Activated CD4-positive, alpha-beta T cell treated with anti-CD3 and anti-CD28 coated beads, Interleukin-2, amount 50 U/mL, for 24 hours (primary cell): Measurements from ENCODE around the gene HPN.
A peak's percentile ranks its signal among the peaks of the same experiment; 100 is the strongest.
"Not testable (repeated sequence)": the region's sequence is repeated elsewhere in the genome, so short reads cannot be mapped to it uniquely, and the experiment has no call there.

Source experiments
- DNase-seq, 2 donors: peaks; one replicate each; pipeline ENCODE4 v3.0.0-alpha.2; 2020; ENCODE audit warnings: low read depth in 1 of 2, low spot score in 1 of 2

HPN gene

DNA sequence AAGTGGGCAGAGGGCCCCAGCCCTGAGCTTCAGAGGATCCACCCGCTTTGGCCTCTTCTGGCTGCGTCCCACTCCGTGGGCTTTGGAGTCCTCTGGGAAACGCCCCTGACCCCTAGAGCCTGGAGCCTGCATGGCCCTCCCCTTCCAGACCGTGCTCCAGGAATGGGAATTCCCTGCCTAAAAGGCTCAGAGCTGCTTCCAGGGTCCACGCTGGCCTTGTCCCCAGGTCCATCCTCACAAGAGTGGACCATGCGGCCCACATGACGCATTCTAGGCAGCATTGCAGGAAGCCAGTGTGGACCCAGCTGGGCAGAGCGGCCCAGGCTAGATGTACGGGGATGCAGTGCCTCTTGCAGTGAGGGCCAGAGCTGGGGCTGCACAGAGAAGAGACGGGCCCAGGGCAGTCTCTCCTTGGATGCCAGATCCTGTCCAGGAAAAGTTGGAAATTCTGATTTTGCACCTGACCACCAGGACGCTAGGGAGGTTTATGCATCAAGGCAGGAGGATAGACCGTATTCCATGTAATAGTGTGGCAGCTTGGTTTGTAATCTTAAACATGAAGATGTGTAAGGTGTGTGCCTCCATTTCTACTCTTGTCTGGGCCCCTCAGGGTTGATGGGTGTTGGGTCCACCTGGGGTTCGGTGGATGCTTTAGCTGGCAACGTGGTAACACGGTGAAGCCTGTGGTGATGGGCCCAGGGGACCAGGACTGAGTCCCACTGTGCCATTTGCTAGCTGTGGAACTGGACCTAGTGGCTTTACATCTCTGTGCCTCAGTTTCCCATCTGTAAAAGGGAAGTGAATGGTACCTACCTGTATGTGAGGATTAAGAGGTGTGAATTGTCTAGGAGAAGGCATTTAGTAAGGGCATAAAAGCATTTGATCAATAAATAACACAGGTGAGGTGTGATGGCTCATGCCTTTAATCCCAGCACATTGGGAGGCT lies 59.3 kb downstream of the HPN start:
- DNase-seq = no peak

DNA sequence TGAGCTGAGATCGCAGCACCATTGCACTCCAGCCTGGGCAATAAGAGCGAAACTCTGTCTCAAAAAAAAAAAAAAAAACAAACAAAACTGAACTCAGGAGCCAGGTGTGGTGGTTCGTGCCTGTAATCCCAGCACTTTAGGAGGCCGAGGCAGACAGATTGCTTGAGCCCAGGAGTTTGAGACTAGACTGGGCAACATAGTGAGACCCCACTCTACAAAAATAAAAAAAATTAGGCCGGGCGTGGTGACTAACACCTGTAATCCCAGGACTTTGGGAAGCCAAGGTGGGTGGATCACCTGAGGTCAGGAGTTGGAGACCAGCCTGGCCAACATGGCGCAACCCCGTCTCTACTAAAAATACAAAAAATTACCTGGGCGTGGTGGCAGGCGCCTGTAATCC lies 60.4 kb downstream of the HPN start:
- not testable (repeated sequence) for DNase-seq

DNA sequence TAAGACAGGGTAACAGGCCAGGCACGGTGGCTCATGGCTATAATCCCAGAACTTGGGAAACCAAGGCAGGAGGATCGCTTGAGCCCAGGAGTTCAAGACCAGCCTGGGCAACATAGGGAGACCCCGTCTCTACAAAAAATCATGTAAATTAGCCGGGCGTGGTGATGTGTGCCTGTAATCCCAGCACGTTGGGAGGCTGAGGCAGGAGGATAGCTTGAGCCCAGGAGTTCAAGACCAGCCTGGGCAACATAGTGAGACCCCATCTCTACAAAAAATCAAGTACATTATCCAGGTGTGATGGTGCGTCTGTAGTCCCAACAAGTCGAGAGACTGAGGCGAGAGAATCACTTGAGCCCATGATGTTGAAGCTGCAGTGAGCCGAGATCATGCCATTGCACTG lies 62.1 kb downstream of the HPN start:
- not testable (repeated sequence) for DNase-seq

DNA sequence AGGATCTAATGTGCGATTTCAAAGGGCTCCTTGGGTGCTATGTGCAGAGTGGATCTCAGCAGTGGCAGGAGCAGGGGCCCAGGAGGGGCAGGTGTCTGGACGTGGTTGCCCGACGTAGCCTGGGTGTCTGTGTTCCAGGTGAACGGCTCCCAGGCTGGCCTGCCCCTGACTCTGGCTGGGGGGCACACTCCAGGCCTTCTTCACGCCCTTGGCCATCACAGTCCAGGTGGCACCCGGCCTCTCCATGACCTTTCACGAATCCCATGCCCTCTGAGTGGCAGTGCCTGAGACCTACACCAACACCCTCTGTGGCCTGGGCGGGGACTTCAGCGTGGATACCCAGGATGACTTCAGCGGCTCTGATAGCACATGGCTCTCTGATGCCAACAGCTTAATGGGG lies 62.8 kb downstream of the HPN start:
- DNase-seq = no peak

DNA sequence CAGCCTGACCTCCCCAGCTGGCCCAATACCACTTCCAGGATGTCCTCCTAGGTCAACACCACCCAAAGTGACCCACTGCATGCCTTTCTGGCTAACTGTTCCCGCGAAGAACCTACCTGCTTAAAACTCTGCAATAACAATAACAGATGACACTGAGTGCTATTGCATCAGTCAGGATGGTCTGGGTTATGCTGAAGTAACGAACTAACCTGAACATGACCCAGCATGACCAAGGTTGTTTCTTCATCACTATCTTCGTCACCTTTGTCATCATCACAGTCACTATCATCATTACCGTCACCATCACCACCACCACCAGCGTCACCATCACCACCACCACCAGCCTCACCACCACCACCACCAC lies 63.5 kb downstream of the HPN start:
- no peak for DNase-seq

DNA sequence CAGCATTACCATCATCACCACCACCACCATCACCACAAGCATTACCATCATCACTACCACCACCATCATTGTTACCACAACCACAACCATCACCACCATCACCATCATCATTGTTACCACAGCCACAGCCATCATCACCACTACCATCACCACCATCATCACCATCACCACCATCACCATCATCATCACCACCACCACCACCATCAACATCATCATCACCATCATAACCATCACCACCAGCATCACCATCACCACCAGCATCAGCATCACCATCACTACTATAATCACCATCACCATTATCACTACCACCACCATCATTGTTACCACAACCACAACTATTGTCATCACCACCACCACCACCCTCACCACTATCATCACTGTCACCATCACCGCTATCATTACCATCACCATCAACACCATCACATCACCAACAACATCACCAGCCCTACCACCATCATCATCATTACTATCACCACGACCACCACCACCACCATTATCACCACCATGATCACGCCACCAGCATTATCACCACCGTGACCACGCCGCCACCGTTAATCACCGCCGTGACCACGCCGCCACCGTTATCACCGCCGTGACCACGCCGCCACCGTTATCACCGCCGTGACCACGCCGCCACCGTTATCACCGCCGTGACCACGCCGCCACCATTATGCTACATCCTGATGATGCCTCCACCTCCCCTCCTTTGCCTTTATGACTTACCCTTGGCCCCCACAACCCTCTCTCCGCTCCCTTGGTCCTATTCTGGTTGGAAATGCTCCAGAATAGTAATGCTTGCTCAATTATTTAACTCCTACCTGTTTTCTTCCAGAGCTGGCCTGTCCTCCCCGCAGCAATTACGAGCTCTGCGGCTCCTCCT lies 64.1 kb downstream of the HPN start:
- no peak for DNase-seq

DNA sequence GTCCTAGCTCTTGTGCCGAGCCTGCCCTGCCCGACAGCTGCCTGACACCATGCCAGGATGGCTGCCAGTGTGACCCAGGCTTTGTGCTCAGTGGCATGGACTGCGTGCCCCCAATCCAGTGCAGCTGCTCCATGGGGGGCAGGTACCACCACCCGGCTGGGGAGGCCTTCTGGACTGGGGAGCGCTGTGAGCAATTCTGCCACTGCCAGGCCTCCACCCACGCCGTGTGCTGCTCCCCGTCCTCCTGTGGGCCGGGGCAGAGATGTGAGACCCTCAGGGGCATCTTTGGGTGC lies 64.7 kb downstream of the HPN start:
- DNase-seq = no peak

DNA sequence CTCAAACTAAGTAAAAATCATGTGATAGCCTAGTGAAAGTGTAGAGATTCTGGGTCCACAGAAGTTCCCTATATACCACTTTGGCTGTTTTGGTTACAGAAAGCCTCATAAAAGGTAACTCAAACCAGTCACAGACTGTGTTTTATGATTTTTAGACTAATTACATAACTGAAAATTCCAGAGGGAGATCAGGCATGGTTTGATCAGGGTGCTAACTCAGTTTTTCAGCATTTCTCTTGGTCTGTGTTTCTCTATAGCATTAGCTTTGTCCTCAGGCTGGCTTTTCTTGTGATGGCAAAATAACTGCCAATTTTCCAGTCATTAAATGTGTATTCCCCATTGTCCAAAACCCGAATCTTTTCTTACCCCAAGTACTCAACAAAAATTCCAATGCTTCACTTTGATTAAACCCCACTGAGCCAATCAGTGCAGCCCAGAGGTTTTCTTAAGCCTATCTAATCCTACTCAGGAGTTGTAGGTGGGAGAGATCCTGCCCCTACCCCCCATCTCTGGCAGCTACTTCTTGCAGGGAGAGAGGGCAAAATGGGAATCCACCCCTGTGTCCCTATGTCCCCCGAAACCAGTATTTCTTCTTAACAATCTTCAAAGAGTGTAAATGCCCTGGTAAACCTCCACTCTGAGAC lies 65.5 kb downstream of the HPN start:
- DNase-seq = no peak

DNA sequence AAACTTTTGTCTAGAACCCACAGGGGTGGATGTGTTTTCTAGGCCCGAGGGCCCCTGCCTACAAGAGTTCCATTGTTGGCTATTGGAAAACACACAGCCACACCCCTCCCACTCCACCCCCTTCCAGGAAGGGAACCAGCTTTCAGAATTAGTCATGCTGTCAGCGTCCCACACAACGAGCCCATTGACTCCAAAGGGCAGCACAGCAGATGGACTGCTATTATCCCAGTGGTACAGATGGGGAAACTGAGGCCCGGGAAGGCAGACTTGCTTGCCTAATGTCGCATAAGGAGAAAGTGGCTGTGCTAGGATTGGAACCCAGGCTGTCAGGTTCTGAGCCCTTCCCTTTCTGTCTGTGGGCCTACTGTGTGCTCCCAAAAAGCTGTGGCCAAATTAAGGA lies 66.0 kb downstream of the HPN start:
- no peak for DNase-seq

DNA sequence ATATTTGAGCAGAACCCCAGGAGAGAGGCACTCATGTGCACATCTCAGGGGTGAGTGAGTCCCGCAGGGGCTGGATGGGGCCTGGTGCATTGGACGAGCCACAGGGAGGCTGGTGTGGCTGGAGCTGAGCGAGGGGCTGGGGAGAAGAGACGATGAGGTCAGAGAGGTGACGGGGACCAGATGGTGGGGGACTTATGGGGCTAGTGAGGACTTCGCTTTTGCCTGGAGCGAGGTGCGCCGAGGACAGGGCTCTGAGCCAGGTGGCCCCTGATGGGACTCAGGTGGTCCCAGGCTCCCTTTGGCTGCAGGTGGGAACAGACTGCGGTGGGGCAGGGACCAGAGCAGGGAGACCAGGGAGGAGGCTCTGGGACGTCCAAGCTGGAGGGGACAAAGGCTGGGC lies 67.2 kb downstream of the HPN start:
- DNase-seq = no peak

DNA sequence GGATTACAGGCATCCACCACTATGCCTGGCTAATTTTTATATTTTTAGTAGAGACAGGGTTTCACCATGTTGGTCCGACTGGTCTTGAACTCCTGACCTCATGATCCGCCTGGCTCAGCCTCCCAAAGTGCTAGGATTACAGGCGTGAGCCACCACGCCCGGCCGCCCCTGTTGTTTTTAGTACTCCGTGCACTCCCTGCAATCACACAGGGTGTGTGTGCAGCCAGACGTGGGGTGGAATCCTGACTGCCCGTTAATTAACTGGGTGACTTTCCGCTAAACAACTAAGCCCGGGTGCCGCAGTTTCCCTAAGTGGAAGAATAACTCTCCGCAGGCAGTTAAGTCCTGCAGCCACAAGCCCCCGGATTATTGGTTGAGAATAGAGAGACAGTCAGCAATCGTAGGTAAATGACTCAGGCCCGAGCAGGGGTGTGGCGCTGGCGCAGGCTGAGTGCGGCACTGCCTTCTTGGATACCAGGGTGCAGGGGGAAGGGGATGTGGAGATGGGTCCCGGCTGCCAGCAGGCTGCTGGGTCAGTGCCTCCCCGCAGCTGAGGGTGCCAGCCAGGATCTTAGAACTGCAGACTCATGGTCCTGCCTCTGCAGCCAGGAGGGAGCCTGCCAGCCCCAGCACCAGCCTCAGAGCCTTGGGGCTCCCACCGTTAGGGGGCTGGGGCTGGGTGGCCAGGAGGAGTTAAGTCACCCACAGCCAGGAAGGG lies 68.0 kb downstream of the HPN start:
- no peak for DNase-seq

DNA sequence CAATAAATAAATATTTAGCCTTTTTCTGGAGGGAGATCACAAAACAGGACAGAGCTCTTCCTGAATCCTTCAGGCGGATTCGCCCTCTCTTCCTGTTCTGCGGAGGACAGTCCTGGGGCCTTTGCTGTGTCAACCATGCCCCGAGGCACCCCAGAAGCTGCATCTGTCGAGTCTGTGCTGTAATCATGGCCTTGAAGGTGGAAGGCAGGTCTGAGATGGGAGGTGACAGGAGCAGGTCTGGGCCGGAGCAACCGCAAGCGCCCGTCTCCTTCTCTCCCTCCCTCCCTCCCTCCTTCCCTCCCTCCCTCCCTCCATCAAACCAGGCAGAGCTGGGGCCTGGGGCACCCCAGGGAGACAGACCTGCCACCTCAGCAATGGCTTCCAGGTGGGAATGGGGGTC lies 69.5 kb downstream of the HPN start:
- DNase-seq = no peak

DNA sequence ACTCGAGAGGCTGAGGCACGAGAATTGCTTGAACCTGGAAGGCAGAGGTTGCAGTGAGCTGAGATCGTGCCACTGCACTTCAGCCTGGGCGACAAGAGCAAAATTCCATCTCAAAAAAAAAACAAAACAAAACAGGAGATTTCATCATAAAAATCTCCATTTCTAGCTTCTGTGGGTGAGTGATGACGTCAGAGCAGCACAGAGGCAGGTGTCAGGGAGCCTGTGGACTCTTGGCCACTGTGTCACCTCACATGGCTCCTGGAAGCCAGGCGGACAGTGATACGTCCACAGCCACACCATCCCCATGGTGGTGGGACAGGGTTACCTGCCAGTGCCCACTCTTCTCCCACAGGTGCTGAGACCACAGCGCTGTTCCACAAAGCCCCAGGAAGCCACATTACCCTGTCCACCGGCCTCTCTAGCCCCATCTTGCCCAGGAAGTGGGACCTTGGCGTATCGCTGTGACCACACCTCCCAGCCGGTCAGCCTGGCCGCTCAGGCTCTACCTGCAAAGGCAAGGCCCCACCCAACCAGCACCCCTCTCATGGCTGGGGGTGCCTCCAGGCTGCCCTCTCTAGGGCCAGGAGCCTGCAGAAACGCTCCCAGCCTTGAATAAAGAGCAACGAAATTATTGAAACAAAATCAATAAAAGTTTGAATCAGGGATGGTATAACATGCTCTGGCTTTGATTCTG lies 71.6 kb downstream of the HPN start:
- DNase-seq = no peak

DNA sequence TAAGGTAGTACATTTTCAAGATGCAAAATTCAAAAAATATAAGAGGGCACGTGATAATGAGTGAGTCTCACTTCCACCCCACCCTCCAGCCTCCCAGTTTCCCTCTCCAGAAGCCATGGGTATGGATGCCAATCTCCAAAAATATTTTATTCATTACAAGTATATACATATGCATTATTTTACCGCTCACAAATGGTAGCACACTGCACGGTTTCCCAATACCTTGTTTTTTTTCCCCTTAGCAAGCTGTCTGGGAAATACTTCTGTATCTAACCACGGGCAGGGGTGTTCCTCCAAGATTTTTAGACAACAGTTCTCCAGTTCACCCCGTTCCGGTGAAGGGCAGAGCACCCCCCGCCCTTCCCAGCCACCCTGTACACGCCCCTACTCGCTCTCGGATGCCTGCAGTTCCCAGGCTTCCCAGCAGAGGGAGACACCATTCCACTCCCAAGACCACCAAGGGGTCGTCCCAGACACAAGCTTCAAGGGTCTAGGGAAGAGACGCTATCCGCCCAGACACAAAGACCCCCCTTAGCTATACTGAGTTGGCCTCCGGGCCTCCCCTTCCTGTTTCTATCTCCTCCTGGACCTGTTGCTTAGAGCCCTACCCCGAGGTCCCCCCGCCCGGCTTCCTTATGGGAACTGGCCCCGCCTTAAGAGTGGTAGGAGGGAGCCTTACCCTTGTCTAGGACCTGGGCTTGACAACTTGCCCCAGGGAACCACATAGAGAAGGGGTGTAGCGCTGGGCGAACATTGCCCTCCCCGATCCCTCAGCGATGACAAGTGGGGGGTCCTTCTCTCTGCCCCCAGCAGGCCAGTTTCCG lies 73.0 kb downstream of the HPN start:
- DNase-seq = peak; percentile 49 to 59

DNA sequence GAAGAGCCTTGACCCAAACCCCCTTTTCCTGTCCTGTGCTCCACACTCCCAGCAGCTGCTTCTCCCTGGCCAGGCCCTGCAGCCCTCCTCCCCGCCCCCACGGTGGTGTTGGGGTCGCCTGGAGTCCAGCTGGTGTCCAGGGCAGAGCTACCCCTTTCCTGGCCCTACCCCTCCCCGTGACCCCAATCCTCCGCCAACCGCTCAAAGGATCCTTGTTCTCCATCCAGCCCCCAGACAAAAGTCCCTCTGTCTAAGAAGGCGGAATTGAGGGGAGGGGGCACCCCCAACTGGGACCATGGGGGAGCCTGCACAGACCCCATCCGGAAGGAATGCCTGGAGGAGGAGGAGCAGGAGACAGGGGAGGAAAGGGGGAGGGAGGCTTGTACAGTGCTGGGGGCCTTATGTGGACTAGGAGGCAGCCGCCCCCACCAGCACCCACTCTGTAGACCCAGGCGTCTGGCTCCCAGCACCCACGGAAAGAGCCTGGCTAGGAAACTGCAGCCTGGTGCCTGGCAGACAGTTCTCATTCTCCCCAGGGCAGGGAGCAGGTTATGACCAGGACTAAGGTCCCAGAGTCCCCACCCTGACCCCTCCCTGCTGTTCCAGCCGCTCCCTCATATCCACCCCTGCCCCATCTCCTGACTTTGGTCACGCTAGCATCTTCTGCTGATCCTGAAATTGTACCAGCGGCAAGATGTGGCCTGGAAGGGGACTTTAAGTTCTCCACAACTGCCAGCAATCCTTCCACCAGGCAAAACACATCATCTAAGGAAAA lies 73.8 kb downstream of the HPN start, which contains the start of gene FXYD3:
Gene FXYD3 (plus strand): TSS at position 647 of the 775 bp plus-strand sequence. CDS start 3,554 bp downstream, outside the sequence.
- DNase-seq = no peak
